ENCODE results near the gene DHRS7B. TPM values are rescaled to one million over a fixed set of nuclear protein-coding genes. Genes with fewer than 3 reads are reported as not detected.
"Not testable (repeated sequence)": the region's sequence is repeated elsewhere in the genome, so short reads cannot be mapped to it uniquely, and the experiment has no call there.

The DHRS7B gene
- total RNA-seq, 1 donor from 2014 or later, result 23.6 TPM

DNA sequence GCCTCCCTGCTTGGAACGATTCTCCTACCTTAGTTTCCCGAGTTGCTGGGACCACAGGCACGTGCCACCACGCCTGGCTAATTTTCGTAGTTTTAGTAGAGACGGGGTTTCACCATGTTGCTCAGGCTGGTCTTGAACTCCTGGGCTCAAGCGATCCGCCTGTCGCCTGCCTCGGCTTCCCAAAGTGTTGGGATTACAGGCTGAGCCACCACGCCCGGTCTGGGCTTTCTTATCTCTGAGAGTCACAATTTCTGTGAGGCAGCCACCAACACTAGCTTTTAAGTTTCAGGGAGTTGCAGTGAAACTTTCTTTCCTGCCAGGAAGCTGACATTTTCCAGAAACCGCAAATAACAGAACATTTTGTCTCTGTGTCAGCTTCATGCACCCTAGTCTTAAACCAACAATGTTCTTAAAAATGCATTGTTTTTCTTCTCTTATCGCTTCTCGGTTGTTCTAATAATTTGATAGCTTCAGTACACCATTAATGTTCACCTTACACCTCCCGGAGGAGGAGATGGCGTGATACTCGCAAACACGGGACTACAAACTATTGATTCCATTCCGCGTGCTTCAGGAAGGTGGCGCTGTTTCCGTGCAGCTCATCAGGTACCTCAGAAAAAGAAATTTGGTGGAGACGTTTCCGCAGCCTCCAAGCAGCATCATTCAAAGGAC, 7.4 kb upstream of the DHRS7B start:
- intact Hi-C loops (cut with micrococcal nuclease), result loop anchor here (1.0 to 2.0 kb wide), 4 partner anchors 95 to 394 kb away; partner anchors contain the start of genes MAP2K3 and TMEM11
- Mint-ChIP-seq H3K4me1 (ENCODE audit: low read depth) (peaks cover 12% of the 10 kb centered on the region), H3K36me3 (ENCODE audit: low read depth) (no peaks in the 10 kb centered on the region), H3K27me3 (ENCODE audit: insufficient read depth) (peaks cover 12% of the 10 kb centered on the region), H3K9me3 (no peaks in the 10 kb centered on the region), H3K4me3 (no peak overlapping the region), H3K27ac (no peak overlapping the region)
- peak; percentile 53 for DNase-seq (ENCODE audit: low spot score)

DNA sequence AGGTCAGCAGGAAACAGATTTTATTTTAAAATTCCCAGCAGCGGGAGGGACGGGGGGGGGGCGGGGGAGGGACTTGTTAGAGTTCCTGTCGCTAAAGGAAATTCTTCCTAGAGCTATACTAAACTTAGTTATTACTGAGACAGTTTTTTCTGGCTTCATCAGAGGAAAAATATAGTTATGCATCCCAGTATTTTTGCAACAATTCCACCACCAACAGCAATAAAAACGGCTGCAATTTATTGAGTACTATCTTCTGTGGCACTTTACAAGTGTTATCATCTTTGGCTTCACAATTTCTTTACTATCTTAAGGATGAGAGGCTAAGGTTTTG, 6.9 kb upstream of the DHRS7B start:
- no peak overlapping the region for H3K27ac Mint-ChIP-seq
- no peak for DNase-seq (ENCODE audit: low spot score)
- intact Hi-C loops (cut with micrococcal nuclease), result loop anchor here (1.0 to 10.0 kb wide), 5 partner anchors 94 to 393 kb away; partner anchors contain the start of genes MAP2K3 and TMEM11

DNA sequence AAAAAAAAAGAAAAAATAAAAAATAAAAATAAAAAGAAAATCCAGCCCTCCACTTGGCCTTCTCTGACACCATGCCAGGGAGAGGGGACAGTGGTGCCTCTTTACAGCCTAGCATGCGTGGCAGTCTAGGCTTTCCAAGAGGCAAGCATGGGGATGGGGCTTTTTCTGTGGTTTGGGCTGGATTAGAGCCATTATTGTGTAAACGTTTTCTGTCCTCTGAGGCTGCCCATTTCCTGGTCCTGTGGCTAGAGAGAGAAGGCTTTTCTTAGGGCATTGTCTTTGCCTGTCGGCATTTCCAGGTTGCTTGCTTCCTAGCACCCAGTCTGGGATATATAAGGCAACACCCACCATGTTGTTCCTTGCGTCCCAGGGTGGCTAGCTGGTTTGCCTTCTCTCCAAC, 2.7 kb upstream of the DHRS7B start:
- Mint-ChIP-seq H3K36me3 (ENCODE audit: low read depth) (peaks cover 1% of the 10 kb centered on the region), H3K27me3 (ENCODE audit: insufficient read depth) (peaks cover 10% of the 10 kb centered on the region), H3K27ac (no peak overlapping the region), H3K4me3 (no peak overlapping the region), H3K4me1 (ENCODE audit: low read depth) (peaks cover 47% of the 10 kb centered on the region), H3K9me3 (no peaks in the 10 kb centered on the region)
- DNase-seq (ENCODE audit: low spot score), result no peak
- intact Hi-C loops (cut with micrococcal nuclease), result loop anchor here (10.0 kb wide), 1 partner anchor 219 kb away; no protein-coding TSS in a partner anchor

More for the DNA sequence above, 6.9 kb upstream of the DHRS7B start:
- H3K9me3 Mint-ChIP-seq, result no peaks in the 10 kb centered on the region
- H3K4me1 Mint-ChIP-seq (ENCODE audit: low read depth), result peaks cover 15% of the 10 kb centered on the region
- H3K27me3 Mint-ChIP-seq (ENCODE audit: insufficient read depth), result peaks cover 10% of the 10 kb centered on the region
- H3K4me3 Mint-ChIP-seq, result no peak overlapping the region
- H3K36me3 Mint-ChIP-seq (ENCODE audit: low read depth), result no peaks in the 10 kb centered on the region

DNA sequence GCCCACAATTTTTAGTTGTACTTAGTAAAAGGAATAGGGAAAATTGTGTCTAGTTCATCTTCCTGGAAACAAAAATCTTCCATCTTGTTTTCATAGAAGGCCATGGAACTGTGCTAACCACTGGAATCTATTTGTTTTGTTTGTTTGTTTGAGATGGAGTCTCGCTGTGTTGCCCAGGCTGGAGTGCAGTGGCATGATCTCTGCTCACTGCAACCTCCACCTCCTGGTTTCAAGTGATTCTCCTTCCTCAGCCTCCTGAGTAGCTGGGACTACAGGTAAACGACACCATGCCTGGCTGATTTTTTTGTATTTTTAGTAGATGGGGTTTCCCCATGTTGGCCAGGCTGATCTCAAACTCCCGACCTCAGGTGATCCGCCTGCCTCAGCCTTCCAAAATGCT, 2.2 kb upstream of the DHRS7B start:
- not testable (repeated sequence) for H3K27me3 Mint-ChIP-seq (ENCODE audit: insufficient read depth); H3K36me3 Mint-ChIP-seq (ENCODE audit: low read depth); DNase-seq (ENCODE audit: low spot score); H3K9me3 Mint-ChIP-seq; H3K27ac Mint-ChIP-seq; H3K4me3 Mint-ChIP-seq
- H3K4me1 Mint-ChIP-seq (ENCODE audit: low read depth), result peaks cover 47% of the 10 kb centered on the region
- intact Hi-C loops (cut with micrococcal nuclease), result loop anchor here (10.0 kb wide), 1 partner anchor 220 kb away; no protein-coding TSS in a partner anchor

GRCh38 chr17:21125862-21126261, 902 bp upstream of the DHRS7B start:
- Mint-ChIP-seq H3K9me3 (no peaks in the 10 kb centered on the region), H3K27ac (peak overlapping the region; percentile 95), H3K4me1 (ENCODE audit: low read depth) (peaks cover 38% of the 10 kb centered on the region), H3K36me3 (ENCODE audit: low read depth) (peaks cover 2% of the 10 kb centered on the region), H3K4me3 (peak overlapping the region; percentile 95), H3K27me3 (ENCODE audit: insufficient read depth) (peaks cover 3% of the 10 kb centered on the region)
- intact Hi-C loops (cut with micrococcal nuclease), result loop anchor here (1.0 to 10.0 kb wide), 9 partner anchors 83 to 331 kb away; partner anchors contain the start of genes MAP2K3, NATD1, TMEM11 and USP22
- peak; percentile 43 for DNase-seq (ENCODE audit: low spot score)

DNA sequence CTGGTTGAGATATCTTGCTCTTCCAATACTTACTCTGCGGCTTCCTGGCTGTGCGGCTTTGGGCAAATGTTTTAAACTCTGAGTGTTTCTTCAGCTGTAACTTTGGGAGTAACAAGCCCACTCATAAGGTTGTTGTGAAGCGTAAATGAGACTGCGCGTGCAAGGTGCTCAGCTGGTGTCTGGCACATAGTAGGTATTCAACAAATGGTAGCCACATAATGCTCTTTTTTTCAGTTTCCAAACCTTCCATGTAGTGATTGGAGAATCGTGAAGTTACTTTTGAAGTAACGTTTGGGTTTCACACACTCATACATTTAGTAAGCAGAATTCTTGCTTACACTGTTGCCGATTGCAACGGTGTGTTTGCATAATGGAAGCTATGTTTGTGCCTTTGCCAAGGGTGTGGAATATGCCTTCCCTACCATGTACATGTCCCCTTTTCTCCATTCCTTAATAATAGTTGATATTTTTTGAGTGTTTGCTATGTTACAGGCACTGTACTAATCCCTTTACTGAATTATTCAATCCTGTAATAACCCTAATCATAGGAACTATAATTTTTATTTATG, 829 bp downstream of the DHRS7B start:
- Mint-ChIP-seq H3K27ac (peak overlapping the region; percentile 95), H3K27me3 (ENCODE audit: insufficient read depth) (peaks cover 3% of the 10 kb centered on the region), H3K4me1 (ENCODE audit: low read depth) (peaks cover 46% of the 10 kb centered on the region), H3K9me3 (no peaks in the 10 kb centered on the region), H3K4me3 (peak overlapping the region; percentile 95), H3K36me3 (ENCODE audit: low read depth) (peaks cover 5% of the 10 kb centered on the region)
- intact Hi-C loops (cut with micrococcal nuclease), result loop anchor here (1.0 to 10.0 kb wide), 5 partner anchors 28 to 424 kb away; no protein-coding TSS in a partner anchor
- DNase-seq (ENCODE audit: low spot score), result no peak

- H3K9me3 Mint-ChIP-seq, result peaks cover 12% of the 10 kb centered on the region
- DNase-seq (ENCODE audit: low spot score), result no peak
- H3K4me1 Mint-ChIP-seq (ENCODE audit: low read depth), result peaks cover 46% of the 10 kb centered on the region
- H3K36me3 Mint-ChIP-seq (ENCODE audit: low read depth), result peaks cover 10% of the 10 kb centered on the region
- intact Hi-C loops (cut with micrococcal nuclease), result loop anchor here (5.0 to 10.0 kb wide), 2 partner anchors 193 to 224 kb away; no protein-coding TSS in a partner anchor
- H3K27ac Mint-ChIP-seq, result no peak overlapping the region
- peaks cover under 1% of the 10 kb centered on the region for H3K27me3 Mint-ChIP-seq (ENCODE audit: insufficient read depth)
- peak overlapping the region; percentile 64 for H3K4me3 Mint-ChIP-seq
These were observed 2.4 kb downstream of the DHRS7B start for GRCh38 chr17:21129023-21129681.

DNA sequence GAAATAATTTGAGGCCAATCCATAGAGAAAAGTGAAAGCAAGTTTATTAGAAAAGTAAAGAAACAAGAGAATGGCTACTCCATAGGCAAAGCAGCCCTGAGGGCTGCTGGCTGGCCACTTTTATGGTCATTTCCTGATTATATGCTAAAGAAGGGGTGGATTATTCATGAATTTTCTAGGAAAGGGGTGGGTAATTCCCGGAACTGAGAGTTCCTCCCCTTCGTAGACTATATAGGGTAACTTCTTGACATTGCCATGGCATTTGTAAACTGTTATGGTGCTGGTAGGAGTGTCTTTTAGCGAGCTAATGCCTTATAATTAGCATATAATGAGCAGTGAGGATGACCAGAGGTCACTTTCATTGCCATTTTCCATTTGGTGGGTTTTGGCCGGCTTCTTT, 4.4 kb downstream of the DHRS7B start:
- peaks cover 14% of the 10 kb centered on the region for H3K36me3 Mint-ChIP-seq (ENCODE audit: low read depth)
- no peak for DNase-seq (ENCODE audit: low spot score)
- H3K4me3 Mint-ChIP-seq, result no peak overlapping the region
- H3K4me1 Mint-ChIP-seq (ENCODE audit: low read depth), result peaks cover 30% of the 10 kb centered on the region
- H3K9me3 Mint-ChIP-seq, result peaks cover 21% of the 10 kb centered on the region
- intact Hi-C loops (cut with micrococcal nuclease), result no loop called here
- no peaks in the 10 kb centered on the region for H3K27me3 Mint-ChIP-seq (ENCODE audit: insufficient read depth)
- H3K27ac Mint-ChIP-seq, result no peak overlapping the region

GRCh38 chr17:21132428-21132827, 5.7 kb downstream of the DHRS7B start:
- Mint-ChIP-seq H3K4me1 (ENCODE audit: low read depth) (peaks cover 22% of the 10 kb centered on the region), H3K4me3 (no peak overlapping the region), H3K36me3 (ENCODE audit: low read depth) (peaks cover 14% of the 10 kb centered on the region), H3K27me3 (ENCODE audit: insufficient read depth) (no peaks in the 10 kb centered on the region), H3K9me3 (peaks cover 21% of the 10 kb centered on the region), H3K27ac (no peak overlapping the region)
- intact Hi-C loops (cut with micrococcal nuclease), result no loop called here
- DNase-seq (ENCODE audit: low spot score), result no peak

DNA sequence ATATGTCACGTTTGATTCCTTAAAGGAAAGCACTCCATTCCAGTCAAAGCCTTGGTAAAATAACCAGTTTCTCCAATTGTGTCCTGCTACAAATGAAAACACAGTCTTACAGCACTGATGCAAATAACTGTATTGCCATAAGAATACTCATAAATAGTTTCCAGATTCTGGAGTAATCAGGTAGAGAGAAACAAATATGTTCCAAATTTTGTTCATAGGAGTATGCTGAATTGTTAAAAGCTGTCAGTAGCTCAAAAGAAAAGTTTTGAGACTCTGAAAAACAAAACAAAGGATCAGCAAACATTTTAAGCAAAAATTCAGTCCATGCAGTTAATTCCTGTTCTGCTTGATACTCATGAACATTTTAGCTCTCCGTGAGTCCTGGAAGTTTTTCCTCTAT, 7.8 kb downstream of the DHRS7B start:
- no peak overlapping the region for H3K27ac Mint-ChIP-seq
- no peak for DNase-seq (ENCODE audit: low spot score)
- no peaks in the 10 kb centered on the region for H3K27me3 Mint-ChIP-seq (ENCODE audit: insufficient read depth)
- peaks cover 12% of the 10 kb centered on the region for H3K36me3 Mint-ChIP-seq (ENCODE audit: low read depth)
- peaks cover 21% of the 10 kb centered on the region for H3K9me3 Mint-ChIP-seq
- no peak overlapping the region for H3K4me3 Mint-ChIP-seq
- peaks cover 7% of the 10 kb centered on the region for H3K4me1 Mint-ChIP-seq (ENCODE audit: low read depth)
- intact Hi-C loops (cut with micrococcal nuclease), result no loop called here

DNA sequence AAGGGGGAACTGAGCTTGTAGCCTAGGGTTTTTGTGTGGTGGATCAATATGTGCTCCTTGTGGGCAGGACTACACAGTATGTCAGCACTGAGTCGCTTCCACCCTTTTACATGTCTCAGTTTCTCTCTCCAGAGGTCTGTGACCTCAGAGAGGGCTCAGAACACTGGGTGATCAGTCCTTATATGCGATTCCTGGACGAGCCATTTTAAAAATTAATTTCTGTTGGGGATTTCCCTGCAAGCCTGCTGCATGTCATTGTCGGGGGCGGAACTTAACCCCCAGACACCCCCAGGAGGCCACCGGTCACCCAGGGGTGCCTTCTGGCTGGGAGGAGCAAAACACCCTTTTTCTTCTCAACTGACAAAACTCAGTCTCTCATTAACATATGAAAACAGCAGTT, 14.1 kb downstream of the DHRS7B start:
- intact Hi-C loops (cut with micrococcal nuclease), result no loop called here
- no peak for DNase-seq (ENCODE audit: low spot score)
- H3K4me1 Mint-ChIP-seq (ENCODE audit: low read depth), result no peaks in the 10 kb centered on the region
- no peak overlapping the region for H3K4me3 Mint-ChIP-seq
- no peak overlapping the region for H3K27ac Mint-ChIP-seq
- H3K27me3 Mint-ChIP-seq (ENCODE audit: insufficient read depth), result no peaks in the 10 kb centered on the region
- H3K36me3 Mint-ChIP-seq (ENCODE audit: low read depth), result peaks cover 10% of the 10 kb centered on the region
- H3K9me3 Mint-ChIP-seq, result no peaks in the 10 kb centered on the region

- H3K4me3 Mint-ChIP-seq, result no peak overlapping the region
These were observed 14.6 kb downstream of the DHRS7B start for GRCh38 chr17:21141331-21141730.

DNA sequence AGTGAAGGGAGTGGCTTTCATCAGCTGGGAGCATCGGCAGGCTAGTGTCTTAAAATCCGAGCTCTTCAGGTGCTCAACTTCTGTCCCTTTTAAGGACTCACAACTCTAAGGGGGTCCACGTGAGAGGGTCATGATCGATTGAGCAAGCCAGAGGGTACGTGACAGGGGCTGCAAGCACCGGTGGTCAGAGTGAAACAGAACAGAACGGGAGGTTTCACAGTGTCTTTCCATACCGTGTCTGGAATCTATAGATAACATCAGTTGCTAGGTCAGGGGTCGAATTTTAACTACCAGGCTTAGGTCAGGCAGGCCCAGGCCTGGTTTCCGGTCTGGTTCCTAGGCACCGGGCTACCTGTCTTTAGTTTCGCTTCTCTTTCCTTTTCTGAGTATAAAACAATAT, 15.3 kb downstream of the DHRS7B start:
- H3K4me3 Mint-ChIP-seq; intact Hi-C loops (cut with micrococcal nuclease); H3K9me3 Mint-ChIP-seq; H3K27me3 Mint-ChIP-seq (ENCODE audit: insufficient read depth); DNase-seq (ENCODE audit: low spot score); H3K27ac Mint-ChIP-seq; H3K4me1 Mint-ChIP-seq (ENCODE audit: low read depth): not testable (repeated sequence)
- peaks cover 18% of the 10 kb centered on the region for H3K36me3 Mint-ChIP-seq (ENCODE audit: low read depth)

More at GRCh38 chr17:21141331-21141730, 14.6 kb downstream of the DHRS7B start:
- Mint-ChIP-seq H3K4me1 (ENCODE audit: low read depth) (no peaks in the 10 kb centered on the region), H3K36me3 (ENCODE audit: low read depth) (peaks cover 12% of the 10 kb centered on the region), H3K9me3 (no peaks in the 10 kb centered on the region), H3K27ac (no peak overlapping the region), H3K27me3 (ENCODE audit: insufficient read depth) (no peaks in the 10 kb centered on the region)
- DNase-seq (ENCODE audit: low spot score), result no peak
- intact Hi-C loops (cut with micrococcal nuclease), result no loop called here
